Activated naive CD4-positive, alpha-beta T cell treated with anti-CD3 and anti-CD28 coated beads, Interleukin-2, amount 10 ng/mL, durations not matched to agents 7 days and 5 days (primary cell): ENCODE results near the gene RARS1.

Experiments
- CTCF ChIA-PET: fragments of 350-600 bp; sonication (Branson Sonifier 250); formaldehyde crosslinking; loops from one replicate; lab custom pipeline; 2021; ENCODE audit warnings: antibody characterized with exemption; lab: Charles Lee
- DNase-seq: peaks from one replicate; pipeline ENCODE4 v3.0.0-alpha.2; 2020
- H3K27ac Mint-ChIP-seq: one replicate; pipeline ENCODE4 v1.8.0; 2021; ENCODE audit warnings: mild to moderate bottlenecking, moderate library complexity, mixed read lengths
- H3K27me3 Mint-ChIP-seq: one replicate; pipeline ENCODE4 v1.8.0; 2021; ENCODE audit warnings: mild to moderate bottlenecking, mixed read lengths
- H3K36me3 Mint-ChIP-seq: one replicate; pipeline ENCODE4 v1.8.0; 2021; ENCODE audit warnings: mixed read lengths
- H3K4me1 Mint-ChIP-seq: one replicate; pipeline ENCODE4 v1.8.0; 2021; ENCODE audit warnings: mixed read lengths
- H3K4me3 Mint-ChIP-seq: one replicate; pipeline ENCODE4 v1.8.0; 2021; ENCODE audit warnings: mild to moderate bottlenecking, moderate library complexity, mixed read lengths
- H3K9me3 Mint-ChIP-seq: one replicate; pipeline ENCODE4 v1.8.0; 2021; ENCODE audit warnings: mixed read lengths

The RARS1 gene

GRCh38 chr5:168486136-168486879, at the start of gene RARS1:
Gene RARS1, plus strand, starts transcription at chr5:168486471. Its CDS starts 28 bp downstream, at chr5:168486499.
- CTCF ChIA-PET, result interaction anchor here (0.8 kb wide), 1 partner anchor 106 kb away, joined by 3 read pairs; no protein-coding TSS in a partner anchor
- Mint-ChIP-seq H3K4me1 (peaks cover 38% of the 10 kb centered on the region), H3K36me3 (peaks cover 20% of the 10 kb centered on the region)

GRCh38 chr5:168438349-168438748, 47.9 kb upstream of the RARS1 start:
- no peaks in the 10 kb centered on the region for H3K27me3 Mint-ChIP-seq
- H3K36me3 Mint-ChIP-seq, result no peaks in the 10 kb centered on the region
- H3K27ac Mint-ChIP-seq, result no peak overlapping the region
- DNase-seq, result no peak
- H3K9me3 Mint-ChIP-seq, result no peaks in the 10 kb centered on the region
- no peak overlapping the region for H3K4me3 Mint-ChIP-seq
- CTCF ChIA-PET, result no interaction called here
- H3K4me1 Mint-ChIP-seq, result no peaks in the 10 kb centered on the region

More at GRCh38 chr5:168486136-168486879, at the start of gene RARS1:
- Mint-ChIP-seq H3K27me3 (peaks cover 9% of the 10 kb centered on the region), H3K9me3 (no peaks in the 10 kb centered on the region), H3K4me3 (peak within 1 kb of the TSS; percentile 99), H3K27ac (peak within 1 kb of the TSS; percentile 90)
- peak; percentile 95 for DNase-seq

DNA sequence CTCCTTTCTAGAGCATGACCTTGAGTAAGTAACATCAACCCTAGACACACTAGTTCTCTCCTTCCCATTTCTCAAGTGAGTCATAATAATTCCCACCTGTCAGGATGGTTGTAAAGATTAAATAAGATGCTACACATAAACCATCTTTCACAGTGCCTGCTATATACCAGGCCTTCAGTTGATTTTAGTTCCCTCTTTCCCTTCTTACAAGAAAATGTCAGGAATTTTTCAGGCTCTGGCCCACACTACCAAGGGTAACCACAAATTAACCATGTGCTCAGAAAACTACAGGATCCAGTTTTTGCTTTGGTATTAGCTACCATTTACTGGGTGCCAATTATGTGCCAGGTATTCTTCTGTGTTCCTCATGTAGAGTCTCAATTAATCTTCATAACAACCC, 42.7 kb upstream of the RARS1 start:
- no peak for DNase-seq
- CTCF ChIA-PET, result no interaction called here
- no peaks in the 10 kb centered on the region for H3K4me1 Mint-ChIP-seq
- H3K36me3 Mint-ChIP-seq, result no peaks in the 10 kb centered on the region
- H3K27ac Mint-ChIP-seq, result no peak overlapping the region
- no peaks in the 10 kb centered on the region for H3K9me3 Mint-ChIP-seq
- peaks cover 7% of the 10 kb centered on the region for H3K27me3 Mint-ChIP-seq
- no peak overlapping the region for H3K4me3 Mint-ChIP-seq

- Mint-ChIP-seq H3K4me3 (no peak overlapping the region), H3K9me3 (no peaks in the 10 kb centered on the region), H3K4me1 (no peaks in the 10 kb centered on the region), H3K27me3 (peaks cover 7% of the 10 kb centered on the region), H3K27ac (no peak overlapping the region), H3K36me3 (no peaks in the 10 kb centered on the region)
- no peak for DNase-seq
- CTCF ChIA-PET, result no interaction called here
Observed at GRCh38 chr5:168443950-168444700, 42.1 kb upstream of the RARS1 start.

DNA sequence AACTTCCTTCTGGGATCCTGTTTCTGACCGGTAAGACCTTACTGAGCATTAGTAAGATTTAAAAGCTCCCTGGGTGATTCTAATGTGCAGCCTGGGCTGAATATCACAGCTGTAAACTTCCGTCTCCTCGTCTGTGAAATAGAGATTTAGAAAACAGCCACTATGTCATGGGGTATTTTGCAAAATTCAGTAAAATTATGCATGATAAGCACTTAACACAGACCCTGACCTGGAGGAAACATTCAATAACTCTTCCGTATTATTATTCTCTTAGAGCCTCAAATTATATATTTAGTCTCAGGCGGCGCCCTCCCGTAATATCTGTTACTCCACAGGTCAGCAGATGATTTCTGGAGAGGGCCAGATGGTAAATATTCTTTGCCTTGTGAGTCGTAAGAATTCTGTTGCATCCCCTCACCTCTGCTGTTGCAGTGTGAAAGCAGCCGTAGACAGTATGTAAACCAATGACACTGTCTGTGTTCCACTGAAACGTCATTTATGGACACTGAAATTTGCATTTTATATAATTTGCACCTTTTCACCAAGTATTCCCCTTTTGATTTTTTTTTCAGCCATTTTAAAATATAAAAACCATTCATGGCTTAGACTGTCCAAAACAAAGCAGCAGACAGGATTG, 39.2 kb upstream of the RARS1 start:
- H3K4me3 Mint-ChIP-seq, result no peak overlapping the region
- H3K9me3 Mint-ChIP-seq, result no peaks in the 10 kb centered on the region
- no peak overlapping the region for H3K27ac Mint-ChIP-seq
- no peaks in the 10 kb centered on the region for H3K4me1 Mint-ChIP-seq
- H3K27me3 Mint-ChIP-seq, result peaks cover 12% of the 10 kb centered on the region
- DNase-seq, result no peak
- no peaks in the 10 kb centered on the region for H3K36me3 Mint-ChIP-seq
- CTCF ChIA-PET, result no interaction called here

DNA sequence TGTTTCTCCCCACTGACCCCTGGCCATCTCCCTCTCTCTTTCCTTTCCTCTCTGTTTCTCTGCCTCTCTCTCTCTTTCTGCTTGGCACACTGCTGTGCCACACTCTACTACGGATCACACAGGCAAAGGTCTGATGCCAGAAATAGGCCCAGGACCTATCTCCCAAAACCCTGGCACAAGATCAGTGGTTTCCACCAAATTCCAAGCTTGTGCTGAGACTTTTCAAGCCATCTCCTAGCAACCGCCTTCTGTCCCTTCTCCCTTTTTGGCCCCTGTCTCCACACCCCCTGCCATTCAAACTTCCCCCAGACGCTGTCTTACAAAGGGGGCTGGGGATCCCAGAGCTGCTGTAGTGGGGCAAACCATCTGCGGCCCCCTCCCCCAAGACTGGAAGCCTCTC, 38.5 kb upstream of the RARS1 start:
- Mint-ChIP-seq H3K27me3 (peaks cover 12% of the 10 kb centered on the region), H3K4me3 (no peak overlapping the region), H3K27ac (no peak overlapping the region), H3K9me3 (no peaks in the 10 kb centered on the region), H3K4me1 (no peaks in the 10 kb centered on the region), H3K36me3 (no peaks in the 10 kb centered on the region)
- CTCF ChIA-PET, result no interaction called here
- DNase-seq, result no peak

DNA sequence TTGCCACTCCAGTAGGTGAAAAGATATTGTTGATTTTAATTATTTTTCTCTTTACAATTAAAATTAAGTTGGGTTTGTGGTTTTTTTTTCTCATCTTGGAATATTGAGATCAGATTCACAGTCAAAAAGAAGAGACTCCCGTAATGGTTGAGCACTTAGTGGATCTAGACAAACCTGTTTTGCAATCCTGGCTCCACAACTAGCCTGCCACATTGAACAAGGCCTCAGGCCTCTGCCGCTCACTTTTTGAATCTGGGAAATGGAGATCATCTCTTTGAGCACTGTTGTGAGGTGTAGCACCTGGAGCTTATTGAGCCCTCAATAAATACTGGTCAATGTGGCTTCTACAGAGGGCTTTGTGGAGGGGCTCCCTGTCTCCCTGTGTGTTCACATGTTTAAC, 37.1 kb upstream of the RARS1 start:
- no peak overlapping the region for H3K4me3 Mint-ChIP-seq
- H3K27me3 Mint-ChIP-seq, result peaks cover 12% of the 10 kb centered on the region
- CTCF ChIA-PET, result no interaction called here
- H3K9me3 Mint-ChIP-seq, result no peaks in the 10 kb centered on the region
- no peak overlapping the region for H3K27ac Mint-ChIP-seq
- no peaks in the 10 kb centered on the region for H3K4me1 Mint-ChIP-seq
- no peak for DNase-seq
- H3K36me3 Mint-ChIP-seq, result no peaks in the 10 kb centered on the region

GRCh38 chr5:168451565-168451964, 34.7 kb upstream of the RARS1 start:
- Mint-ChIP-seq H3K9me3 (no peaks in the 10 kb centered on the region), H3K36me3 (no peaks in the 10 kb centered on the region), H3K27me3 (peaks cover 12% of the 10 kb centered on the region), H3K27ac (no peak overlapping the region), H3K4me1 (no peaks in the 10 kb centered on the region), H3K4me3 (no peak overlapping the region)
- no peak for DNase-seq
- CTCF ChIA-PET, result interaction anchor here (0.6 kb wide), 1 partner anchor 56 kb away, joined by 5 read pairs; no protein-coding TSS in a partner anchor

DNA sequence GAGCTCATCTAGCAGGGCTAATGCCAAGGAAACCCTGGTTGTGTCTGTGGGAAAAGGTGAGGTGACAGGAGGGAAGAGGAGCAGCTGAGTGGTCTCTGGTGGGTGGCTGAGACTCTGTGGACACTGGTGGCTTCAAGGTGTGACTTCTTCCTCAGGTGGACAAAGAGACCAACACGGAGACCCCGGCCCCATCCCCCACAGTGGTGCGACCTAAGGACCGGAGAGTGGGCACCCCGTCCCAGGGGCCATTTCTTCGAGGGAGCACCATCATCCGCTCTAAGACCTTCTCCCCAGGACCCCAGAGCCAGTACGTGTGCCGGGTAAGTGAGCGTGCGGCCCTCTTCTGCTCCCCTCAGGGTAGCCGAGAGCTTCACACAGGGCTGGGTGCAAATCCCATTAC, 31.1 kb upstream of the RARS1 start:
- peaks cover 4% of the 10 kb centered on the region for H3K27me3 Mint-ChIP-seq
- no peaks in the 10 kb centered on the region for H3K9me3 Mint-ChIP-seq
- no peak for DNase-seq
- CTCF ChIA-PET, result no interaction called here
- no peak overlapping the region for H3K27ac Mint-ChIP-seq
- no peak overlapping the region for H3K4me3 Mint-ChIP-seq
- H3K4me1 Mint-ChIP-seq, result no peaks in the 10 kb centered on the region
- H3K36me3 Mint-ChIP-seq, result no peaks in the 10 kb centered on the region

GRCh38 chr5:168457542-168457941, 28.7 kb upstream of the RARS1 start:
- CTCF ChIA-PET, result no interaction called here
- Mint-ChIP-seq H3K9me3 (no peaks in the 10 kb centered on the region), H3K27ac (no peak overlapping the region), H3K36me3 (no peaks in the 10 kb centered on the region), H3K27me3 (no peaks in the 10 kb centered on the region), H3K4me3 (no peak overlapping the region), H3K4me1 (no peaks in the 10 kb centered on the region)
- DNase-seq, result no peak

GRCh38 chr5:168460606-168461005, 25.7 kb upstream of the RARS1 start:
- no peaks in the 10 kb centered on the region for H3K9me3 Mint-ChIP-seq
- H3K4me1 Mint-ChIP-seq, result peaks cover 7% of the 10 kb centered on the region
- CTCF ChIA-PET, result no interaction called here

GRCh38 chr5:168463081-168463480, 23.2 kb upstream of the RARS1 start:
- Mint-ChIP-seq H3K4me3 (no peak overlapping the region), H3K27me3 (peaks cover 3% of the 10 kb centered on the region), H3K9me3 (no peaks in the 10 kb centered on the region), H3K36me3 (no peaks in the 10 kb centered on the region), H3K27ac (no peak overlapping the region), H3K4me1 (peaks cover 7% of the 10 kb centered on the region)
- no peak for DNase-seq
- CTCF ChIA-PET, result no interaction called here

More at GRCh38 chr5:168460606-168461005, 25.7 kb upstream of the RARS1 start:
- Mint-ChIP-seq H3K36me3 (no peaks in the 10 kb centered on the region), H3K27ac (no peak overlapping the region), H3K27me3 (peaks cover 3% of the 10 kb centered on the region), H3K4me3 (no peak overlapping the region)
- DNase-seq, result no peak

DNA sequence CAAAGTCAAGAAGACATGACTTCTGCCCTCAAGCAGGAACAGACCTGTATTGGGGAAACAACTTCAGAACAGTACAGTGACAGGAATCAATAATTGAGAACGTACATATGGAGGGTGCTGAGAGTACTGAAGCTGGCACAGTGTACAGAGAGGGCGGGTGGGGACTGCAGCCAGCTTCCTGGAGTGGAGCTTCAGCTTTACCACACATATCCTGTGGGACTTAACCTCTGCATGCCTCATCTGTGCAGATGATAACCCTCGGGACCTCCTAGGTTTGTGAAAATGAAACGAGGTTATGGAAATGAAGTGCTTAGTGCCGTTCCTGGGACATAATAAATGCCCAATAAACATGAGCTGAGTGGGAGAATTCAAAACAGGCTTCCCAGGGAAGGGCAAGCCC, 22.1 kb upstream of the RARS1 start:
- no peak for DNase-seq
- Mint-ChIP-seq H3K27ac (no peak overlapping the region), H3K4me1 (peaks cover 7% of the 10 kb centered on the region), H3K4me3 (no peak overlapping the region), H3K9me3 (no peaks in the 10 kb centered on the region), H3K27me3 (peaks cover 3% of the 10 kb centered on the region), H3K36me3 (no peaks in the 10 kb centered on the region)
- CTCF ChIA-PET, result no interaction called here

DNA sequence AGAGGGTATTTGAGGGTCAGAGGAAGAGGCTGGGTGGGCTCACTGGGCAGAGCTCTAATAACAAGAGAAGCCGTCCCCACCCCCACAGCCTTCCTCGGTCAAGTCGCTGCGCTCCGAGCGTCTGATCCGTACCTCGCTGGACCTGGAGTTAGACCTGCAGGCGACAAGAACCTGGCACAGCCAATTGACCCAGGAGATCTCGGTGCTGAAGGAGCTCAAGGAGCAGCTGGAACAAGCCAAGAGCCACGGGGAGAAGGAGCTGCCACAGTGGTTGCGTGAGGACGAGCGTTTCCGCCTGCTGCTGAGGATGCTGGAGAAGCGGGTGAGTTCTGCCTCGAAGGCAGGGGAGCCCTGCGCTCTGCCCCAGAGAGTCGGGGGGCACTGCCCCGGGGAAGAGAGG, 21.6 kb upstream of the RARS1 start:
- H3K36me3 Mint-ChIP-seq, result no peaks in the 10 kb centered on the region
- H3K27ac Mint-ChIP-seq, result no peak overlapping the region
- CTCF ChIA-PET, result no interaction called here
- DNase-seq, result no peak
- peaks cover 7% of the 10 kb centered on the region for H3K4me1 Mint-ChIP-seq
- no peak overlapping the region for H3K4me3 Mint-ChIP-seq
- H3K27me3 Mint-ChIP-seq, result peaks cover 3% of the 10 kb centered on the region
- no peaks in the 10 kb centered on the region for H3K9me3 Mint-ChIP-seq
